H9 (cell line): Measurements from ENCODE around the gene ARL11. TPM values are rescaled to one million over a fixed set of nuclear protein-coding genes. Genes with fewer than 3 reads are reported as not detected.

Experiments used
- DNase-seq: peaks from one replicate; pipeline ENCODE4 v3.0.0-alpha.2; 2017
- H2AFZ ChIP-seq: one replicate; pipeline ENCODE4 v1.6.1; 2013; ENCODE audit warnings: mild to moderate bottlenecking, low read length, control low read depth, moderate library complexity
- H2AK5ac ChIP-seq: 2 replicates; pipeline ENCODE4 v1.6.1; 2013; ENCODE audit warnings: low read length, control low read depth, mixed read lengths; ENCODE audit not compliant: insufficient read length
- H2BK120ac ChIP-seq: one replicate; pipeline ENCODE4 v1.6.1; 2013; ENCODE audit warnings: low read depth, mild to moderate bottlenecking, low read length, control low read depth, inconsistent platforms; ENCODE audit not compliant: poor library complexity, severe bottlenecking
- H2BK12ac ChIP-seq: 2 replicates; pipeline ENCODE4 v1.6.1; 2013; ENCODE audit warnings: low read length, control low read depth, mixed read lengths, low read depth; ENCODE audit not compliant: insufficient read length
- H2BK15ac ChIP-seq: 2 replicates; pipeline ENCODE4 v1.6.1; 2013; ENCODE audit warnings: low read depth, low read length, control low read depth
- H2BK20ac ChIP-seq: one replicate; pipeline ENCODE4 v1.6.1; 2013; ENCODE audit warnings: low read depth, mild to moderate bottlenecking, low read length, control low read depth, inconsistent platforms; ENCODE audit not compliant: poor library complexity, severe bottlenecking
- H2BK5ac ChIP-seq: 2 replicates; pipeline ENCODE4 v1.6.1; 2013; ENCODE audit warnings: low read length, control low read depth, mixed read lengths; ENCODE audit not compliant: insufficient read length
- H3K14ac ChIP-seq: 2 replicates; pipeline ENCODE4 v1.6.1; 2013; ENCODE audit warnings: low read length, control low read depth; ENCODE audit not compliant: insufficient read depth
- H3K18ac ChIP-seq: 2 replicates; pipeline ENCODE4 v1.6.1; 2013; ENCODE audit warnings: low read depth, mild to moderate bottlenecking, mixed read lengths, low read length, control low read depth; ENCODE audit not compliant: insufficient read length
- H3K23ac ChIP-seq: 2 replicates; pipeline ENCODE4 v1.6.1; 2013; ENCODE audit warnings: low read length, control low read depth, mixed read lengths, low read depth; ENCODE audit not compliant: insufficient read length
- H3K23me2 ChIP-seq: 2 replicates; pipeline ENCODE4 v1.6.1; 2013; ENCODE audit warnings: low read depth, mild to moderate bottlenecking, mixed read lengths, low read length, control low read depth; ENCODE audit not compliant: insufficient read length, poor library complexity, severe bottlenecking
- H3K27ac ChIP-seq: 2 replicates; pipeline ENCODE4 v1.5.1; 2013; ENCODE audit warnings: low read length, control low read depth, mixed read lengths, low read depth; ENCODE audit not compliant: insufficient read length
- H3K27me3 ChIP-seq: 2 replicates; pipeline ENCODE4 v1.6.1; 2013; ENCODE audit warnings: low read length, control low read depth, inconsistent platforms; ENCODE audit not compliant: insufficient read depth
- H3K4ac ChIP-seq: 2 replicates; pipeline ENCODE4 v1.6.1; 2013; ENCODE audit warnings: low read depth, mild to moderate bottlenecking, control low read depth, inconsistent platforms, low read length, moderate library complexity
- H3K4me1 ChIP-seq: 2 replicates; pipeline ENCODE4 v1.6.1; 2013; ENCODE audit warnings: low read length, control low read depth, inconsistent platforms; ENCODE audit not compliant: insufficient read depth
- H3K4me2 ChIP-seq: 2 replicates; pipeline ENCODE4 v1.6.1; 2013; ENCODE audit warnings: low read length, control low read depth, mixed read lengths; ENCODE audit not compliant: insufficient read length, insufficient read depth
- H3K56ac ChIP-seq: 2 replicates; pipeline ENCODE4 v1.6.1; 2013; ENCODE audit warnings: low read depth, mild to moderate bottlenecking, mixed read lengths, low read length, control low read depth; ENCODE audit not compliant: insufficient read length
- H3K79me1 ChIP-seq: 2 replicates; pipeline ENCODE4 v1.6.1; 2013; ENCODE audit warnings: low read depth, mild to moderate bottlenecking, moderate library complexity, low read length, control low read depth, inconsistent platforms; ENCODE audit not compliant: insufficient read depth, poor library complexity, severe bottlenecking
- H3K79me2 ChIP-seq: 2 replicates; pipeline ENCODE4 v1.6.1; 2013; ENCODE audit warnings: low read length, control low read depth, inconsistent platforms; ENCODE audit not compliant: insufficient read depth
- H3K9ac ChIP-seq: 2 replicates; pipeline ENCODE4 v1.6.1; 2013; ENCODE audit warnings: low read length, control low read depth, mixed read lengths; ENCODE audit not compliant: insufficient read length; ENCODE audit errors: extremely low read depth
- H3K9me3 ChIP-seq: one replicate; pipeline ENCODE4 v1.6.1; 2013; ENCODE audit warnings: low read depth, low read length, inconsistent platforms; ENCODE audit not compliant: control insufficient read depth
- H3T11ph ChIP-seq: one replicate; pipeline ENCODE4 v1.6.1; 2013; ENCODE audit warnings: mild to moderate bottlenecking, low read length, control low read depth, inconsistent platforms
- H4K20me1 ChIP-seq: one replicate; pipeline ENCODE4 v1.6.1; 2013; ENCODE audit not compliant: control insufficient read depth, insufficient read length, insufficient read depth
- H4K5ac ChIP-seq: 2 replicates; pipeline ENCODE4 v1.6.1; 2013; ENCODE audit warnings: low read depth, mild to moderate bottlenecking, mixed read lengths, low read length, control low read depth; ENCODE audit not compliant: insufficient read length
- H4K8ac ChIP-seq: replicated peaks from 2 replicates; pipeline ENCODE4 v1.6.1; 2013; ENCODE audit warnings: low read length, control low read depth, mixed read lengths, low read depth; ENCODE audit not compliant: insufficient read length
- H4K91ac ChIP-seq: 2 replicates; pipeline ENCODE4 v1.6.1; 2013; ENCODE audit warnings: low read depth, mild to moderate bottlenecking, moderate library complexity, mixed read lengths, low read length, control low read depth; ENCODE audit not compliant: insufficient read length
- H3K27ac Mint-ChIP-seq, 3 experiments: 2 replicates in 2 of 3; 3 replicates in 1 of 3; pipeline ENCODE4 v1.8.0; 2020 to 2021; ENCODE audit warnings: mixed read lengths in 3 of 3, mild to moderate bottlenecking in 1 of 3, moderate library complexity in 1 of 3
- H3K27me3 Mint-ChIP-seq: 2 replicates; pipeline ENCODE4 v1.8.0; 2021; ENCODE audit warnings: low read depth, mild to moderate bottlenecking, moderate library complexity, mixed read lengths
- H3K36me3 Mint-ChIP-seq, 3 experiments: 2 replicates in 2 of 3; 3 replicates in 1 of 3; pipeline ENCODE4 v1.8.0; 2020 to 2021; ENCODE audit warnings: low read depth in 3 of 3, mixed read lengths in 3 of 3; ENCODE audit not compliant: insufficient read depth in 1 of 3
- H3K4me1 Mint-ChIP-seq, 2 experiments: 2 replicates each; pipeline ENCODE4 v1.8.0; 2020; ENCODE audit warnings: mixed read lengths in 2 of 2
- H3K4me3 Mint-ChIP-seq, 2 experiments: 2 replicates in 1 of 2; 3 replicates in 1 of 2; pipeline ENCODE4 v1.8.0; 2020 to 2021; ENCODE audit warnings: mild to moderate bottlenecking in 2 of 2, mixed read lengths in 2 of 2, moderate library complexity in 1 of 2
- H3K9me3 Mint-ChIP-seq, 2 experiments: 2 replicates in 1 of 2; 3 replicates in 1 of 2; pipeline ENCODE4 v1.8.0; 2020; ENCODE audit warnings: mild to moderate bottlenecking in 2 of 2, mixed read lengths in 2 of 2, moderate library complexity in 1 of 2
- CTCF ChIP-seq: fragments of 200-600 bp; sonication (generic); conservative IDR thresholded peaks from 3 replicates; pipeline ENCODE4 v1.8.0; 2021; ENCODE audit warnings: antibody characterized with exemption, mild to moderate bottlenecking
- WGBS: extraction: QIAGEN DNeasy Blood & Tissue Kit; methylation state at CpG from one replicate; pipeline ENCODE4 v1.1.7; 2013; ENCODE audit warnings: missing lambda C conversion rate, low lambda C conversion rate, mixed read lengths; ENCODE audit not compliant: insufficient read length; ENCODE audit errors: extremely low coverage; 5-methylcytosine and 5-hydroxymethylcytosine counted together
- total RNA-seq: library from RNA; stranded (reverse); gene quantifications from 2 replicates; pipeline ENCODE4 v1.2.1, GENCODE V29; 2021

ARL11 gene
- total RNA-seq, 1 experiment from 2014 or later: 0.42 TPM

- Histone ChIP-seq H3K4ac (no peak overlapping the region), H3K23me2 (no peaks in the 10 kb centered on the region), H3K9me3 (no peaks in the 10 kb centered on the region), H3T11ph (no peak overlapping the region), H3K79me1 (no peaks in the 10 kb centered on the region), H4K20me1 (no peaks in the 10 kb centered on the region), H2AK5ac (no peak overlapping the region), H3K56ac (no peak overlapping the region), H2BK5ac (no peak overlapping the region), H4K91ac (no peak overlapping the region), H2AFZ (no peak overlapping the region), H3K9ac (no peak overlapping the region), H3K27ac (no peak overlapping the region), H3K14ac (no peak overlapping the region), H3K23ac (no peak overlapping the region), H3K4me2 (no peak overlapping the region), H4K5ac (no peak overlapping the region), H2BK12ac (no peak overlapping the region), H3K79me2 (no peaks in the 10 kb centered on the region), H2BK20ac (no peak overlapping the region), H2BK15ac (no peak overlapping the region), H2BK120ac (no peak overlapping the region), H3K4me1 (no peaks in the 10 kb centered on the region; the same call in 1 of the 2 replicates), H4K8ac (no peak overlapping the region), H3K18ac (no peak overlapping the region), H3K27me3 (no peaks in the 10 kb centered on the region)
- no peak overlapping the region for H3K27ac Mint-ChIP-seq
- H3K36me3 Mint-ChIP-seq: peaks cover 0 to 2% (median 0%) of the 10 kb centered on the region in 3 experiments; a peak in 1 of 7 replicates
- H3K4me3 Mint-ChIP-seq: no peak overlapping the region
- DNase-seq: no peak
- H3K27me3 Mint-ChIP-seq: no peaks in the 10 kb centered on the region
- WGBS: no CpG with 5 or more reads among the region's 17 CpGs
- H3K4me1 Mint-ChIP-seq: peaks cover 2 to 11% of the 10 kb centered on the region in 2 experiments
- no peak for TF ChIP-seq CTCF
- H3K9me3 Mint-ChIP-seq: no peaks in the 10 kb centered on the region
Observed at GRCh38 chr13:49651570-49652354, 23.5 kb downstream of the ARL11 start.
